H1 (cell line): ENCODE results near the gene HLA-G. TPM values are rescaled to one million over a fixed set of nuclear protein-coding genes. Genes with fewer than 3 reads are reported as not detected.

Experiments
- CTCF ChIA-PET: fragments of 300-600 bp; sonication (Branson Sonifier 250); formaldehyde crosslinking; loops from one replicate; lab custom pipeline; 2021; ENCODE audit not compliant: partially characterized antibody; lab: Charles Lee
- POLR2A ChIA-PET: fragments of 300-600 bp; sonication (Branson Sonifier 250); formaldehyde crosslinking; loops from one replicate; lab custom pipeline; 2021; ENCODE audit warnings: inconsistent platforms; ENCODE audit not compliant: partially characterized antibody; lab: Charles Lee
- DNase-seq, 2 experiments: peaks; one replicate each; pipeline versions ENCODE4 v3.0.0 to v3.0.0-alpha.2; 2010 to 2022; ENCODE audit warnings: low spot score in 2 of 2, low read depth in 1 of 2, mixed read lengths in 1 of 2
- FAIRE-seq: peaks from 2 replicates; lab custom pipeline; 2011; peaks lifted over from hg19 to GRCh38; lab: Jason Lieb, UNC
- H2AFZ ChIP-seq: 2 replicates; pipeline ENCODE4 v1.8.1; 2012; ENCODE audit warnings: low read length, inconsistent platforms
- H2AK5ac ChIP-seq: 2 replicates; pipeline ENCODE4 v1.6.1; 2013; ENCODE audit warnings: low read depth, low read length
- H2BK120ac ChIP-seq: replicated peaks from 2 replicates; pipeline ENCODE3; 2013; ENCODE audit warnings: low read depth, low read length, inconsistent platforms
- H2BK12ac ChIP-seq: 2 replicates; pipeline ENCODE4 v1.6.1; 2013; ENCODE audit warnings: low read depth, low read length
- H2BK15ac ChIP-seq: 2 replicates; pipeline ENCODE4 v1.6.1; 2013; ENCODE audit warnings: low read length
- H2BK20ac ChIP-seq: 2 replicates; pipeline ENCODE4 v1.6.1; 2013; ENCODE audit warnings: low read length
- H2BK5ac ChIP-seq: 2 replicates; pipeline ENCODE4 v1.6.1; 2013; ENCODE audit warnings: low read depth, low read length
- H3K14ac ChIP-seq: 2 replicates; pipeline ENCODE4 v1.6.1; 2013; ENCODE audit warnings: inconsistent platforms; ENCODE audit not compliant: insufficient read length
- H3K18ac ChIP-seq: 2 replicates; pipeline ENCODE4 v1.6.1; 2013; ENCODE audit warnings: low read length; ENCODE audit errors: extremely low read depth
- H3K23ac ChIP-seq: 2 replicates; pipeline ENCODE4 v1.6.1; 2013; ENCODE audit warnings: inconsistent platforms; ENCODE audit not compliant: insufficient read length
- H3K23me2 ChIP-seq: 2 replicates; pipeline ENCODE4 v1.6.1; 2013; ENCODE audit warnings: low read depth, low read length
- H3K27ac ChIP-seq: 2 replicates; pipeline ENCODE4 v1.6.1; 2011; ENCODE audit warnings: low read depth, low read length, inconsistent platforms
- H3K27me3 ChIP-seq, 4 experiments: replicated peaks in 1 of 4; 1 replicate in 1 of 4; 2 replicates in 3 of 4; pipeline versions ENCODE4 v1.6.1 to v1.8.1; 2011 to 2013; ENCODE audit warnings: low read length in 3 of 4, mild to moderate bottlenecking in 3 of 4, inconsistent platforms in 2 of 4, mixed read lengths in 2 of 4, moderate library complexity in 1 of 4; ENCODE audit not compliant: control insufficient read depth in 3 of 4, insufficient read depth in 3 of 4; ENCODE audit errors: extremely low read depth in 1 of 4
- H3K36me3 ChIP-seq, 4 experiments: 2 replicates each; pipeline versions ENCODE4 v1.6.1 to v1.8.1; 2011 to 2013; ENCODE audit warnings: mild to moderate bottlenecking in 4 of 4, low read length in 3 of 4, moderate library complexity in 2 of 4, control low read depth in 1 of 4, inconsistent platforms in 1 of 4; ENCODE audit not compliant: insufficient read depth in 4 of 4, control insufficient read depth in 2 of 4
- H3K4ac ChIP-seq: replicated peaks from 2 replicates; pipeline ENCODE3; 2013; ENCODE audit warnings: low read length, low read depth, mixed read lengths, inconsistent platforms; ENCODE audit not compliant: insufficient read length
- H3K4me1 ChIP-seq, 4 experiments: replicated peaks in 1 of 4; 1 replicate in 1 of 4; 2 replicates in 3 of 4; pipeline versions ENCODE4 v1.6.1 to v1.8.1; 2011 to 2013; ENCODE audit warnings: low read length in 3 of 4, inconsistent platforms in 2 of 4, mixed read lengths in 1 of 4; ENCODE audit not compliant: insufficient read depth in 4 of 4, control insufficient read depth in 3 of 4
- H3K4me2 ChIP-seq, 2 experiments: 2 replicates each; pipeline versions ENCODE4 v1.6.1 to v1.8.1; 2011 to 2013; ENCODE audit warnings: low read depth in 2 of 2, low read length in 2 of 2, control low read depth in 1 of 2, inconsistent platforms in 1 of 2, mild to moderate bottlenecking in 1 of 2; ENCODE audit not compliant: insufficient read depth in 1 of 2
- H3K4me3 ChIP-seq, 4 experiments: fragments of 200-600, 300-600 bp in 1 of 4; sonication (generic), shearing (Covaris generic), sonication (Bioruptor Twin) in 1 of 4; 2 replicates each; pipeline versions ENCODE4 v1.5.1 to v1.8.1; 2011 to 2016; ENCODE audit warnings: low read length in 4 of 4, low read depth in 3 of 4, control low read depth in 2 of 4, inconsistent platforms in 2 of 4, mild to moderate bottlenecking in 2 of 4, mixed read lengths in 1 of 4, moderate library complexity in 1 of 4; ENCODE audit not compliant: insufficient read depth in 2 of 4; ENCODE audit errors: extremely low read depth in 1 of 4
- H3K56ac ChIP-seq: replicated peaks from 2 replicates; pipeline ENCODE3; 2013; ENCODE audit warnings: low read depth, mild to moderate bottlenecking, mixed read lengths, low read length, inconsistent platforms; ENCODE audit not compliant: insufficient read length
- H3K79me1 ChIP-seq: 2 replicates; pipeline ENCODE4 v1.6.1; 2013; ENCODE audit warnings: low read depth, low read length, control low read depth
- H3K79me2 ChIP-seq, 2 experiments: 2 replicates each; pipeline versions ENCODE4 v1.6.1 to v1.8.1; 2012 to 2013; ENCODE audit warnings: low read length in 2 of 2, mild to moderate bottlenecking in 2 of 2, inconsistent platforms in 1 of 2; ENCODE audit not compliant: insufficient read depth in 2 of 2, control insufficient read depth in 1 of 2
- H3K9ac ChIP-seq, 4 experiments: replicated peaks in 1 of 4; 1 replicate in 1 of 4; 2 replicates in 3 of 4; pipeline versions ENCODE4 v1.6.1 to v1.8.1; 2011 to 2013; ENCODE audit warnings: low read depth in 3 of 4, low read length in 3 of 4, control low read depth in 2 of 4, mild to moderate bottlenecking in 2 of 4, moderate library complexity in 2 of 4, inconsistent platforms in 1 of 4; ENCODE audit errors: extremely low read depth in 1 of 4
- H3K9me3 ChIP-seq, 2 experiments: 2 replicates each; pipeline versions ENCODE4 v1.6.1 to v1.8.1; 2012 to 2013; ENCODE audit warnings: mild to moderate bottlenecking in 2 of 2, moderate library complexity in 2 of 2, control low read depth in 1 of 2, inconsistent platforms in 1 of 2, low read depth in 1 of 2, low read length in 1 of 2, mixed read lengths in 1 of 2; ENCODE audit not compliant: insufficient read depth in 2 of 2
- H4K20me1 ChIP-seq, 2 experiments: replicated peaks in 1 of 2; 2 replicates each; pipeline versions ENCODE3 to v1.8.1; 2011 to 2013; ENCODE audit warnings: inconsistent platforms in 2 of 2, low read length in 2 of 2, mild to moderate bottlenecking in 1 of 2; ENCODE audit not compliant: insufficient read depth in 2 of 2, control insufficient read depth in 1 of 2
- H4K5ac ChIP-seq: 2 replicates; pipeline ENCODE4 v1.6.1; 2013; ENCODE audit warnings: low read length, low read depth, mixed read lengths, inconsistent platforms; ENCODE audit not compliant: insufficient read length
- H4K8ac ChIP-seq: 2 replicates; pipeline ENCODE4 v1.8.0; 2013; ENCODE audit warnings: mild to moderate bottlenecking, moderate library complexity, low read length, inconsistent platforms; ENCODE audit not compliant: insufficient read depth; ENCODE audit errors: extremely low read depth
- H4K91ac ChIP-seq: replicated peaks from 2 replicates; pipeline ENCODE3; 2013; ENCODE audit warnings: low read length, mixed read lengths, inconsistent platforms; ENCODE audit not compliant: insufficient read length
- ATF2 ChIP-seq: IDR thresholded peaks from 2 replicates; pipeline ENCODE4 v1.6.1; 2012; ENCODE audit warnings: low read length, inconsistent platforms
- CHD1 ChIP-seq: IDR thresholded peaks from 2 replicates; pipeline ENCODE4 v1.6.1; 2012; ENCODE audit warnings: low read depth, low read length, improper control_type of control experiment
- EGR1 ChIP-seq: IDR thresholded peaks from 2 replicates; pipeline ENCODE4 v1.6.1; 2011; ENCODE audit warnings: low read depth, low read length, borderline replicate concordance
- JUN ChIP-seq: IDR thresholded peaks from 2 replicates; pipeline ENCODE4 v1.6.1; 2011; ENCODE audit warnings: low read depth, mild to moderate bottlenecking, improper control_type of control experiment, low read length
- MAX ChIP-seq: IDR thresholded peaks from 2 replicates; pipeline ENCODE4 v1.6.1; 2012; ENCODE audit warnings: inconsistent platforms
- SP1 ChIP-seq: IDR thresholded peaks from 2 replicates; pipeline ENCODE4 v1.6.1; 2011; ENCODE audit warnings: low read depth, low read length
- TAF1 ChIP-seq: IDR thresholded peaks from 2 replicates; pipeline ENCODE4 v1.6.1; 2011; ENCODE audit warnings: mild to moderate bottlenecking, low read depth, low read length
- TBP ChIP-seq: IDR thresholded peaks from 2 replicates; pipeline ENCODE4 v1.6.1; 2011; ENCODE audit warnings: low read depth, low read length, improper control_type of control experiment
- WGBS, 2 experiments: shearing (Covaris generic) in 1 of 2; methylation state at CpG; one replicate each; pipeline versions ENCODE4 v1.1.6 to v1.1.7; 2013 to 2015; ENCODE audit warnings: low lambda C conversion rate in 2 of 2, mixed read lengths in 2 of 2, inconsistent platforms in 1 of 2, low coverage in 1 of 2, missing lambda C conversion rate in 1 of 2; ENCODE audit not compliant: insufficient replicate concordance in 2 of 2, insufficient coverage in 1 of 2, insufficient read length in 1 of 2; ENCODE audit errors: extremely low coverage in 1 of 2, missing lambda C conversion rate in 1 of 2; 5-methylcytosine and 5-hydroxymethylcytosine counted together
- polyA plus RNA-seq, 7 experiments: library from polyadenylated mRNA; depleted of rRNA in 3 of 7; stranded (reverse) in 5 of 7; unstranded in 2 of 7; fragments of >200 nt in 5 of 7; fragments of 200-250 nt in 2 of 7; gene quantifications; 1 replicate in 5 of 7; 2 replicates in 1 of 7; 4 replicates in 1 of 7; pipeline versions ENCODE4 v1.2.1 to v1.2.3, GENCODE V29; 2011 to 2013; ENCODE audit warnings: missing spikeins in 2 of 7, mixed read lengths in 2 of 7
- total RNA-seq: library from RNA; stranded (reverse); fragmentation: NEBNext Ultra II Directional; extraction: Animal tissue kit (Norgen Biotek cat#: 25700); gene quantifications from 2 replicates; pipeline ENCODE4 v1.2.1, GENCODE V29; 2021

The HLA-G gene
- total and polyA plus RNA-seq, 2 of the 8 experiments (the other 6 are each of a cell fraction or from before 2014, with no cell fraction given): 3.2 to 4.8 TPM

- Histone ChIP-seq H2BK15ac (no peak overlapping the region), H2BK20ac (no peak overlapping the region), H4K20me1 (no peaks in the 10 kb centered on the region), H3K4me3 (no peak overlapping the region), H3K79me1 (no peaks in the 10 kb centered on the region), H2AK5ac (no peak overlapping the region), H3K27me3 (peaks cover 0 to 15% (median 11%) of the 10 kb centered on the region in 4 experiments; a peak in 6 of 7 replicates), H3K4ac (no peak overlapping the region), H3K27ac (no peak overlapping the region), H2AFZ (no peak overlapping the region), H3K9me3 (no peaks in the 10 kb centered on the region), H3K4me2 (no peak overlapping the region), H3K23ac (no peak overlapping the region), H2BK12ac (no peak overlapping the region), H3K79me2 (no peaks in the 10 kb centered on the region), H3K23me2 (peaks cover 7% of the 10 kb centered on the region; the same call in 1 of the 2 replicates), H3K18ac (no peak overlapping the region), H2BK120ac (no peak overlapping the region), H4K5ac (no peak overlapping the region), H3K36me3 (no peaks in the 10 kb centered on the region), H2BK5ac (no peak overlapping the region), H4K91ac (no peak overlapping the region), H3K56ac (no peak overlapping the region), H3K14ac (no peak overlapping the region), H3K9ac (no peak overlapping the region), H3K4me1 (0 out of 7 replicates have a peak, but pooled peaks cover 0 to 3% (median 0%) of the 10 kb centered on the region in 4 experiments), H4K8ac (no peak overlapping the region)
- ChIA-PET POLR2A (no interaction called here), CTCF (interaction anchor here (0.8 to 2.9 kb wide), 4 partner anchors 8 to 59 kb away, joined by 3 to 8 read pairs (median 4); no protein-coding TSS in a partner anchor)
- FAIRE-seq (no peak), DNase-seq (no peak)
- 55% methylated on average over 2 of the region's 2 CpGs; no CpG with 5 or more reads in 1 of the 2 experiments for WGBS, 2 experiments
- TF ChIP-seq SP1 (no peak), EGR1 (no peak), TBP (no peak), JUN (no peak), ATF2 (no peak), MAX (no peak), CHD1 (no peak), TAF1 (no peak)
These were observed 30.5 kb upstream of the HLA-G start for GRCh38 chr6:29797135-29797534.
